ENCODE measurements around the gene INO80.
"Not testable (repeated sequence)": the region's sequence is repeated elsewhere in the genome, so short reads cannot be mapped to it uniquely, and the experiment has no call there.

- TF ChIP-seq CTCF (IDR thresholded peaks at IDR 0.05; ENCODE audit: extremely low read depth in 1 of 2, insufficient read depth in 1 of 2, low read depth in 1 of 2, low read length in 2 of 2); GATA2 (IDR thresholded peaks at IDR 0.05; ENCODE audit: insufficient read depth, insufficient read length, low read depth, low read length): not testable (repeated sequence)
Observed at GRCh38 chr15:41135580-41135979, 19.5 kb upstream of the INO80 start.

All from endothelial cell of umbilical vein (primary cell).